AG10803 (cell line): Measurements from ENCODE around the gene COCH.

Source experiments
- DNase-seq: peaks from one replicate; pipeline ENCODE4 v3.0.0; 2010; ENCODE audit warnings: low read depth
- H3K4me3 ChIP-seq: 2 replicates; pipeline ENCODE4 v1.5.1; 2011; ENCODE audit warnings: mild to moderate bottlenecking, low read length, control low read depth
- CTCF ChIP-seq: conservative IDR thresholded peaks from 2 replicates; pipeline ENCODE4 v1.5.1; 2011; ENCODE audit warnings: mild to moderate bottlenecking, low read length, control low read depth, inconsistent platforms

COCH gene

GRCh38 chr14:30842431-30842830, 31.9 kb upstream of the COCH start:
- no peak for TF ChIP-seq CTCF

GRCh38 chr14:30848449-30849240, 25.7 kb upstream of the COCH start:
- DNase-seq: no peak
- TF ChIP-seq CTCF: no peak
- no peak overlapping the region for H3K4me3 ChIP-seq

More at GRCh38 chr14:30842431-30842830, 31.9 kb upstream of the COCH start:
- H3K4me3 ChIP-seq: no peak overlapping the region
- no peak for DNase-seq

GRCh38 chr14:30849354-30849753, 25.0 kb upstream of the COCH start:
- no peak for DNase-seq
- no peak overlapping the region for H3K4me3 ChIP-seq

GRCh38 chr14:30849983-30850382, 24.4 kb upstream of the COCH start:
- DNase-seq: no peak
- TF ChIP-seq CTCF: no peak
- H3K4me3 ChIP-seq: no peak overlapping the region

More at GRCh38 chr14:30849354-30849753, 25.0 kb upstream of the COCH start:
- TF ChIP-seq CTCF: no peak

- no peak for TF ChIP-seq CTCF
- H3K4me3 ChIP-seq: no peak overlapping the region
Observed at GRCh38 chr14:30853946-30854345, 20.4 kb upstream of the COCH start.

GRCh38 chr14:30854492-30854891, 19.9 kb upstream of the COCH start:
- no peak overlapping the region for H3K4me3 ChIP-seq
- no peak for TF ChIP-seq CTCF
- no peak for DNase-seq

More at GRCh38 chr14:30853946-30854345, 20.4 kb upstream of the COCH start:
- DNase-seq: no peak

GRCh38 chr14:30855345-30856037, 18.9 kb upstream of the COCH start:
- TF ChIP-seq CTCF: no peak
- no peak for DNase-seq
- no peak overlapping the region for H3K4me3 ChIP-seq
